ENCODE measurements around the gene MRPL49.

MRPL49 gene

GRCh38 chr11:65121865-65122696, at the start of gene MRPL49, which contains the start of gene FAU:
Gene MRPL49 (plus strand): TSS chr11:65122321. CDS start chr11:65122347, 26 bp downstream.
Gene FAU (minus strand): TSS chr11:65122134. CDS start chr11:65121813, 321 bp downstream.
- DNase-seq = peak; percentile 99

- DNase-seq = no peak
Measured at GRCh38 chr11:65072631-65072966, 49.5 kb upstream of the MRPL49 start.

GRCh38 chr11:65077451-65077850, 44.7 kb upstream of the MRPL49 start:
- DNase-seq = no peak

- peak; percentile 82 for DNase-seq
Measured at GRCh38 chr11:65078151-65078550, 44.0 kb upstream of the MRPL49 start.

- DNase-seq = no peak
Measured at GRCh38 chr11:65078786-65079342, 43.3 kb upstream of the MRPL49 start.

GRCh38 chr11:65083134-65083833, 38.8 kb upstream of the MRPL49 start:
- no peak for DNase-seq

- peak; percentile 97 for DNase-seq
Measured at GRCh38 chr11:65083834-65084597, 38.1 kb upstream of the MRPL49 start, which contains the start of the genes CDCA5 and ZFPL1. Gene CDCA5 (minus strand): TSS chr11:65084040. CDS start chr11:65083978, 62 bp downstream. Gene ZFPL1 (plus strand): TSS chr11:65084222. CDS start chr11:65084699, 477 bp downstream.

GRCh38 chr11:65084598-65085375, 37.3 kb upstream of the MRPL49 start:
- DNase-seq = no peak

- DNase-seq = no peak
Measured at GRCh38 chr11:65085446-65085845, 36.7 kb upstream of the MRPL49 start.

- no peak for DNase-seq
Measured at GRCh38 chr11:65086809-65087208, 35.3 kb upstream of the MRPL49 start.

GRCh38 chr11:65087216-65087615, 34.9 kb upstream of the MRPL49 start:
- no peak for DNase-seq

GRCh38 chr11:65087827-65088226, 34.3 kb upstream of the MRPL49 start:
- DNase-seq = no peak

GRCh38 chr11:65089621-65090020, 32.5 kb upstream of the MRPL49 start:
- no peak for DNase-seq

GRCh38 chr11:65090628-65091027, 31.5 kb upstream of the MRPL49 start:
- DNase-seq = no peak

GRCh38 chr11:65095427-65095826, 26.7 kb upstream of the MRPL49 start:
- DNase-seq = no peak

- peak; percentile 90 for DNase-seq
Measured at GRCh38 chr11:65095974-65096806, 25.9 kb upstream of the MRPL49 start, which contains the start of gene VPS51. Gene VPS51 (plus strand): TSS chr11:65096214. CDS start chr11:65096251, 37 bp downstream.

GRCh38 chr11:65096926-65097325, 25.2 kb upstream of the MRPL49 start:
- no peak for DNase-seq

- DNase-seq = no peak
Measured at GRCh38 chr11:65100674-65101350, 21.3 kb upstream of the MRPL49 start.

GRCh38 chr11:65102142-65103095, 19.7 kb upstream of the MRPL49 start:
- no peak for DNase-seq
